HepG2 (cell line): ENCODE measurements around the gene BFAR. TPM values are rescaled to one million over a fixed set of nuclear protein-coding genes. Genes with fewer than 3 reads are reported as not detected.

Experiments used
- BHLHE40 ChIP-seq: IDR thresholded peaks from 2 replicates; pipeline ENCODE4 v1.6.1; 2011; ENCODE audit warnings: low read length, improper control_type of control experiment
- BORCS8-MEF2B ChIP-seq: sonication (generic); formaldehyde crosslinking; IDR thresholded peaks from 2 replicates; pipeline ENCODE4 v1.8.0; 2022; ENCODE audit warnings: mild to moderate bottlenecking, missing genetic modification reagents
- CHD2 ChIP-seq: IDR thresholded peaks from 2 replicates; pipeline ENCODE4 v1.6.1; 2011; ENCODE audit warnings: low read depth, low read length, improper control_type of control experiment
- DMTF1 ChIP-seq: sonication (generic); formaldehyde crosslinking; IDR thresholded peaks from 2 replicates; pipeline ENCODE4 v1.4.0; 2020; ENCODE audit warnings: mild to moderate bottlenecking, missing genetic modification reagents
- ETV6 ChIP-seq: sonication (generic); formaldehyde crosslinking; conservative IDR thresholded peaks from 2 replicates; pipeline ENCODE4 v1.4.0; 2020; ENCODE audit warnings: missing genetic modification reagents
- HCFC1 ChIP-seq: fragments of 150-350 bp; IDR thresholded peaks from 2 replicates; pipeline ENCODE4 v1.6.1; 2014; ENCODE audit warnings: low read depth, low read length
- NFYB ChIP-seq: sonication (generic); formaldehyde crosslinking; IDR thresholded peaks from 2 replicates; pipeline ENCODE4 v1.4.0; 2020; ENCODE audit warnings: missing genetic modification reagents
- PCBP1 ChIP-seq: fragments of 200-400 bp; formaldehyde crosslinking; IDR thresholded peaks from 2 replicates; pipeline ENCODE4 v1.6.1; 2017; ENCODE audit warnings: mild to moderate bottlenecking, low read depth, low read length, borderline replicate concordance
- PLRG1 ChIP-seq: fragments of 450-650 bp; conservative IDR thresholded peaks from 2 replicates; pipeline ENCODE4 v1.6.1; 2016
- SP4 ChIP-seq: sonication (generic); formaldehyde crosslinking; IDR thresholded peaks from 2 replicates; pipeline ENCODE4 v1.8.1; 2023; ENCODE audit warnings: mild to moderate bottlenecking, missing genetic modification reagents
- TP53 ChIP-seq: sonication (generic); formaldehyde crosslinking; conservative IDR thresholded peaks from 2 replicates; pipeline ENCODE4 v1.4.0; 2020; ENCODE audit warnings: missing genetic modification reagents
- ZFX ChIP-seq: sonication (generic); formaldehyde crosslinking; IDR thresholded peaks from 2 replicates; pipeline ENCODE4 v1.4.0; 2020; ENCODE audit warnings: mild to moderate bottlenecking, low read depth, missing genetic modification reagents, moderate library complexity
- ZNF546 ChIP-seq: sonication (generic); formaldehyde crosslinking; conservative IDR thresholded peaks from 2 replicates; pipeline ENCODE4 v1.8.1; 2023; ENCODE audit warnings: mild to moderate bottlenecking, missing genetic modification reagents
- ZNF562 ChIP-seq: sonication (generic); formaldehyde crosslinking; IDR thresholded peaks from 2 replicates; pipeline ENCODE4 v1.8.0; 2022; ENCODE audit warnings: missing genetic modification reagents, borderline replicate concordance
- polyA plus RNA-seq, 8 experiments: library from polyadenylated mRNA; depleted of rRNA in 3 of 8; stranded (reverse) in 7 of 8; unstranded in 1 of 8; fragments of >200 nt; fragmentation: Illumina TruSeq in 4 of 8; extraction: Trizol in 4 of 8; gene quantifications; 2 replicates each; pipeline versions ENCODE4 v1.2.1 to v1.2.3, GENCODE V29; 2011 to 2016; ENCODE audit warnings: low read depth in 4 of 8, missing spikeins in 1 of 8, mixed read lengths in 1 of 8; ENCODE audit not compliant: insufficient read depth in 1 of 8
- total RNA-seq, 5 experiments: library from RNA; depleted of rRNA; stranded (reverse); fragments of >200 nt; fragmentation: Illumina TruSeq; extraction: Trizol; gene quantifications; 2 replicates each; pipeline ENCODE4 v1.2.3, GENCODE V29; 2016; ENCODE audit warnings: low read depth in 1 of 5
- TF ChIP-seq, protein P1 (sequence below): sonication (generic); formaldehyde crosslinking; IDR thresholded peaks from 2 replicates; pipeline ENCODE4 v1.4.0; 2020; ENCODE audit warnings: mild to moderate bottlenecking, missing genetic modification reagents
- TF ChIP-seq, protein P2 (sequence below): sonication (generic); formaldehyde crosslinking; IDR thresholded peaks from 2 replicates; pipeline ENCODE4 v1.8.1; 2023; ENCODE audit warnings: mild to moderate bottlenecking, missing genetic modification reagents
- TF ChIP-seq, protein P3 (sequence below): IDR thresholded peaks from 2 replicates; pipeline ENCODE4 v1.6.1; 2016; ENCODE audit warnings: missing compliant biosample characterization, missing genetic modification reagents, borderline replicate concordance
- TF ChIP-seq, protein P4 (sequence below): IDR thresholded peaks from 2 replicates; pipeline ENCODE4 v1.4.0; 2020; ENCODE audit warnings: mild to moderate bottlenecking, missing genetic modification reagents

Gene BFAR
- total and polyA plus RNA-seq, 2 of the 13 experiments (the other 11 are each of a cell fraction or from before 2014, with no cell fraction given): 96.9 to 120 TPM

DNA sequence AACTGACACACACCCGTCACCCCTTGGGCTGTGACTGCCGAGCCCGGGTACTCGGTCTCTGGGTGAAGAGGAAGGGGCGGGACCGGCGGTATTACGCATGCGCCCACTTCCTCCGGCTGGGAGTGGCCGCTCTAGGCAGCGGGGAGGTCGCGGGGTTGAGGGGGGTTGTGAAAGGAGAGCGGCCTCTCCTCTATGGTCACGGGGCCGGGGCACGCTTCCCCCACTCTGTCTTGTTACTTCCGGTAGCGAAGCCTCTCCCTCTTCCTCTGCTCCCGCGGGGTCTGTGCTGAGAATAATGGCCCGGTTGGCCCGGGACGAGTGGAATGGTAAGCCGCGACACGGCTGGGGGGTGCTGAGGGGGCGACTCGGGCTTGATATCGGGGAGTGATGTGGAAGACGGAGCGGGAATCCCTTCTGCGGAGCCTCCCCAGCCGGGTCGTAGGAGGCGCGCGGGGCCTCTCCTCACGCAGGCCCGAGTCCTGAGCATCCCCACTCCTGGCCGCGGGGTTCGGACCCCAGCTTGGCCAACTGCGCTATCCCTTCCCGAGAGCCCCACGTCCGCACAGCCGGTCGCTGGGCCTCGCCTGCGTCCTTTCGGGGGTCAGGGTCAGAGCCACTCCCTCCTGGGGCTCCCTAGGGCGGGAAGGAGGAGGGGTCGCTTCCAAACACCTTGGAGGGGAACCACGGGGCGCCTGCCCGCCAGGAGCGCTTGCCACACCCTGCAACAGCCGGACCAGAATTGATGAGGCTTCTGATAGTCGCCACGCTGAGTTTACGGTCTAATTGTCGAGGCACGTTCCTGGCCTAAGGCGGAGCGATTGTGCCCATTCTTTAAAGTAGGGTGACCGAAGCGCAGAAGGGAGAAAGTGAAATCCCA lies at the start of gene BFAR (continued):
- TF ChIP-seq, protein P1, sequence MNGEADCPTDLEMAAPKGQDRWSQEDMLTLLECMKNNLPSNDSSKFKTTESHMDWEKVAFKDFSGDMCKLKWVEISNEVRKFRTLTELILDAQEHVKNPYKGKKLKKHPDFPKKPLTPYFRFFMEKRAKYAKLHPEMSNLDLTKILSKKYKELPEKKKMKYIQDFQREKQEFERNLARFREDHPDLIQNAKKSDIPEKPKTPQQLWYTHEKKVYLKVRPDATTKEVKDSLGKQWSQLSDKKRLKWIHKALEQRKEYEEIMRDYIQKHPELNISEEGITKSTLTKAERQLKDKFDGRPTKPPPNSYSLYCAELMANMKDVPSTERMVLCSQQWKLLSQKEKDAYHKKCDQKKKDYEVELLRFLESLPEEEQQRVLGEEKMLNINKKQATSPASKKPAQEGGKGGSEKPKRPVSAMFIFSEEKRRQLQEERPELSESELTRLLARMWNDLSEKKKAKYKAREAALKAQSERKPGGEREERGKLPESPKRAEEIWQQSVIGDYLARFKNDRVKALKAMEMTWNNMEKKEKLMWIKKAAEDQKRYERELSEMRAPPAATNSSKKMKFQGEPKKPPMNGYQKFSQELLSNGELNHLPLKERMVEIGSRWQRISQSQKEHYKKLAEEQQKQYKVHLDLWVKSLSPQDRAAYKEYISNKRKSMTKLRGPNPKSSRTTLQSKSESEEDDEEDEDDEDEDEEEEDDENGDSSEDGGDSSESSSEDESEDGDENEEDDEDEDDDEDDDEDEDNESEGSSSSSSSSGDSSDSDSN: peak; percentile 80; the same call in 1 of the 2 replicates
- TF ChIP-seq CHD2: peak; percentile 78
- TF ChIP-seq HCFC1: peak; percentile 58; the same call in 1 of the 2 replicates
- no peak for TF ChIP-seq PLRG1
- no peak for TF ChIP-seq ZNF562 (CRISPR knock-in tag)
- peak; percentile 92 for TF ChIP-seq BORCS8-MEF2B (CRISPR knock-in tag)
- peak; percentile 70; the same call in 1 of the 2 replicates for TF ChIP-seq ZNF546 (CRISPR knock-in tag)
- TF ChIP-seq DMTF1 (CRISPR knock-in tag): peak; percentile 47; the same call in 1 of the 2 replicates
- TF ChIP-seq SP4 (CRISPR knock-in tag): peak; percentile 84
- TF ChIP-seq, protein P2, sequence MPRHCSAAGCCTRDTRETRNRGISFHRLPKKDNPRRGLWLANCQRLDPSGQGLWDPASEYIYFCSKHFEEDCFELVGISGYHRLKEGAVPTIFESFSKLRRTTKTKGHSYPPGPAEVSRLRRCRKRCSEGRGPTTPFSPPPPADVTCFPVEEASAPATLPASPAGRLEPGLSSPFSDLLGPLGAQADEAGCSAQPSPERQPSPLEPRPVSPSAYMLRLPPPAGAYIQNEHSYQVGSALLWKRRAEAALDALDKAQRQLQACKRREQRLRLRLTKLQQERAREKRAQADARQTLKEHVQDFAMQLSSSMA (CRISPR knock-in tag): no peak; the same call in none of the 2 replicates
- TF ChIP-seq, protein P3, sequence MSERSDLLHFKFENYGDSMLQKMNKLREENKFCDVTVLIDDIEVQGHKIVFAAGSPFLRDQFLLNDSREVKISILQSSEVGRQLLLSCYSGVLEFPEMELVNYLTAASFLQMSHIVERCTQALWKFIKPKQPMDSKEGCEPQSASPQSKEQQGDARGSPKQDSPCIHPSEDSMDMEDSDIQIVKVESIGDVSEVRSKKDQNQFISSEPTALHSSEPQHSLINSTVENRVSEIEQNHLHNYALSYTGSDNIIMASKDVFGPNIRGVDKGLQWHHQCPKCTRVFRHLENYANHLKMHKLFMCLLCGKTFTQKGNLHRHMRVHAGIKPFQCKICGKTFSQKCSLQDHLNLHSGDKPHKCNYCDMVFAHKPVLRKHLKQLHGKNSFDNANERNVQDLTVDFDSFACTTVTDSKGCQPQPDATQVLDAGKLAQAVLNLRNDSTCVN (CRISPR knock-in tag): peak; percentile 55
- TF ChIP-seq ETV6 (CRISPR knock-in tag): no peak; the same call in 1 of the 2 replicates
- TF ChIP-seq TP53: peak; percentile 67; the same call in 1 of the 2 replicates
- TF ChIP-seq BHLHE40: peak; percentile 90
- peak; percentile 46 for TF ChIP-seq NFYB (CRISPR knock-in tag)
- peak; percentile 57; the same call in 1 of the 2 replicates for TF ChIP-seq PCBP1
- TF ChIP-seq, protein P4, sequence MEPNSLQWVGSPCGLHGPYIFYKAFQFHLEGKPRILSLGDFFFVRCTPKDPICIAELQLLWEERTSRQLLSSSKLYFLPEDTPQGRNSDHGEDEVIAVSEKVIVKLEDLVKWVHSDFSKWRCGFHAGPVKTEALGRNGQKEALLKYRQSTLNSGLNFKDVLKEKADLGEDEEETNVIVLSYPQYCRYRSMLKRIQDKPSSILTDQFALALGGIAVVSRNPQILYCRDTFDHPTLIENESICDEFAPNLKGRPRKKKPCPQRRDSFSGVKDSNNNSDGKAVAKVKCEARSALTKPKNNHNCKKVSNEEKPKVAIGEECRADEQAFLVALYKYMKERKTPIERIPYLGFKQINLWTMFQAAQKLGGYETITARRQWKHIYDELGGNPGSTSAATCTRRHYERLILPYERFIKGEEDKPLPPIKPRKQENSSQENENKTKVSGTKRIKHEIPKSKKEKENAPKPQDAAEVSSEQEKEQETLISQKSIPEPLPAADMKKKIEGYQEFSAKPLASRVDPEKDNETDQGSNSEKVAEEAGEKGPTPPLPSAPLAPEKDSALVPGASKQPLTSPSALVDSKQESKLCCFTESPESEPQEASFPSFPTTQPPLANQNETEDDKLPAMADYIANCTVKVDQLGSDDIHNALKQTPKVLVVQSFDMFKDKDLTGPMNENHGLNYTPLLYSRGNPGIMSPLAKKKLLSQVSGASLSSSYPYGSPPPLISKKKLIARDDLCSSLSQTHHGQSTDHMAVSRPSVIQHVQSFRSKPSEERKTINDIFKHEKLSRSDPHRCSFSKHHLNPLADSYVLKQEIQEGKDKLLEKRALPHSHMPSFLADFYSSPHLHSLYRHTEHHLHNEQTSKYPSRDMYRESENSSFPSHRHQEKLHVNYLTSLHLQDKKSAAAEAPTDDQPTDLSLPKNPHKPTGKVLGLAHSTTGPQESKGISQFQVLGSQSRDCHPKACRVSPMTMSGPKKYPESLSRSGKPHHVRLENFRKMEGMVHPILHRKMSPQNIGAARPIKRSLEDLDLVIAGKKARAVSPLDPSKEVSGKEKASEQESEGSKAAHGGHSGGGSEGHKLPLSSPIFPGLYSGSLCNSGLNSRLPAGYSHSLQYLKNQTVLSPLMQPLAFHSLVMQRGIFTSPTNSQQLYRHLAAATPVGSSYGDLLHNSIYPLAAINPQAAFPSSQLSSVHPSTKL (CRISPR knock-in tag): peak; percentile 83
- TF ChIP-seq ZFX (CRISPR knock-in tag): peak; percentile 97
